ENCODE measurements around the gene HPCA. TPM values are rescaled to one million over a fixed set of nuclear protein-coding genes. Genes with fewer than 3 reads are reported as not detected.

The HPCA gene
- polyA plus RNA-seq, 6 donors from 2014 or later = not detected

DNA sequence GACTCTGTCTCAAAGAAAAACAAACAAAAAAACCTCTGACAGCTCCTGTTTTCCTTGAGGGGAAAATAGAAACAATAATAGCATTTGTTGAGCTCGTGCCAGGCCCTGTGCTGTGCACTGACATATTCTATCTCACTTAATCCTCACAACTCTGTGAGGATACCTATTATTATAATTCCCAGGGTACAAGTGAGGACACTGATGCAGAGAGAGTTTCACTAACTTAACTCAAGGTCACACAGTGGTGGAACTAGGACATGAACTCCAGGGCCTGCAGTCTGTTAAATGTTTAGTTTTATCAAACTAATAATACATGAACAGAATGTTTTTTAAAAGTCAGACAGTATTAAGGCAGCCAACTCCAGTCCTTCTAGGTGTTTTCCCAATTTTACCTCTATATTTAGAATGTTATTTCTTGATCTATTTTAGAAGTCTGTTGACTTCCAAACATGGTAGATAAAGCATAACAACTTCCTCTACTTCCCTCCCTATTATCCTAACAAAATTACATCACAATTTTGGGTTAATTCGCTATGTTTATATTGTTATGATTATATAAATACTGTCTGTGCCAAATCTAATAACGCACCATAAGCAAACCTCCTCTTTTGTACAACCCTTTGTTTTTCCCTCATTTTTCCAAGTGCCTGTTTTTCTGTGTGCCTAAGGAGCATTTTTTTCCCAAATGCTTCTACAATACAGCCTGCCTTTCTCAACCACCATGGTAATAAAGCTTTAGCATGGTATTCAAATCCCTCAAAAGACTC, 20.5 kb upstream of the HPCA start:
- ATAC-seq (ENCODE audit: low read depth in 2 of 2) = no peak
- Mint-ChIP-seq H3K27me3 (peaks cover 6 to 24% (median 21%) of the 10 kb centered on the region in 3 donors), H3K4me3 (no peak overlapping the region), H3K36me3 (peaks cover 19 to 26% of the 10 kb centered on the region in 2 donors), H3K4me1 (peaks cover 10 to 15% (median 12%) of the 10 kb centered on the region in 3 donors), H3K9me3 (no peaks in the 10 kb centered on the region), H3K27ac (no peak overlapping the region)
- no peak for DNase-seq

DNA sequence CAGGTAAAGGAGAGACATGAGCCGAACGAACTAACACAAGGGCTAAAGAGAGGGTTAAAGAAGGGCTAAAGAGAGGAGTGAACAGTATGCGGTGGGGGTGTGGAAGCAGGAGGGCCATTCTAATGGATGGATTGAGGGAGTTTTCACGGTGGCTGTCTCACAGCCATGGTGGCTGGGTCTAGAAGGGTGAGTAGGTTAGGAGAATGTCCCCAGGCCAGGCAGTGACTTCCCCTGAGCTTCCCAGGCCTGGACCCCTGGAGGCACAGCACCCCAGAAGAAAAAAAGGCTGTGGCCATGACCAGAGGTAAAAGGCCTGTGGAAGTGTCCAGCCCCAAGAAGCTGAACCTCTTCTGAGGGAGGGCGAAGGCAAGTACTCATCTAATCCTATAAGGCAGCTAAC, 19.1 kb upstream of the HPCA start:
- H3K4me3 Mint-ChIP-seq = no peak overlapping the region
- ATAC-seq (ENCODE audit: low read depth in 2 of 2) = no peak
- H3K27ac Mint-ChIP-seq = peak overlapping the region in 1 of 6 donors; percentile 51

DNA sequence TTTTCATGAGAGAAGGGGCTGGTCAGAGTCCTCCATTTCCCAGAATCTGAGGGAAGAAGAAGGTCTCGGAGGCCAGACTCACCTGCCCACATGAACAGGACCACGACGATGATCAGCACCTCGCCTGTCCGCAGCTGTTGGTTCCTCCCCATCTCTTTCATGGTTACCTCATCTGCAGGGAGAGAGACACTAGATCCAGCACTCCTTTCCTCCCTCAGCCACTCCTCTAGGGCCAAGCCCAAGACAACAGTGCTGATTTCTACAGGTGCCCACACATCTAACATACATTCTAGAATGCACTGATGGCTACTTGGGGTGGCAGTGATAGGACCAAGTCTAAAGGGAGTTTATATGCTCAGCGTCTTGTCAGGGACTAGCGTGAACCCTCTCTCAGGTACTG, 18.6 kb upstream of the HPCA start:
- Mint-ChIP-seq H3K36me3 (peaks cover 8 to 21% of the 10 kb centered on the region in 2 donors), H3K4me3 (no peak overlapping the region), H3K27me3 (peaks cover 13 to 39% (median 36%) of the 10 kb centered on the region in 3 donors), H3K9me3 (no peaks in the 10 kb centered on the region), H3K4me1 (peaks cover 27 to 29% (median 28%) of the 10 kb centered on the region in 3 donors), H3K27ac (no peak overlapping the region)
- no peak for DNase-seq
- ATAC-seq (ENCODE audit: low read depth in 2 of 2) = no peak

More for the DNA sequence above, 19.1 kb upstream of the HPCA start:
- Mint-ChIP-seq H3K27me3 (peaks cover 10 to 34% (median 32%) of the 10 kb centered on the region in 3 donors), H3K4me1 (peaks cover 22 to 26% (median 24%) of the 10 kb centered on the region in 3 donors), H3K9me3 (no peaks in the 10 kb centered on the region), H3K36me3 (peaks cover 13 to 26% of the 10 kb centered on the region in 2 donors)
- no peak for DNase-seq

DNA sequence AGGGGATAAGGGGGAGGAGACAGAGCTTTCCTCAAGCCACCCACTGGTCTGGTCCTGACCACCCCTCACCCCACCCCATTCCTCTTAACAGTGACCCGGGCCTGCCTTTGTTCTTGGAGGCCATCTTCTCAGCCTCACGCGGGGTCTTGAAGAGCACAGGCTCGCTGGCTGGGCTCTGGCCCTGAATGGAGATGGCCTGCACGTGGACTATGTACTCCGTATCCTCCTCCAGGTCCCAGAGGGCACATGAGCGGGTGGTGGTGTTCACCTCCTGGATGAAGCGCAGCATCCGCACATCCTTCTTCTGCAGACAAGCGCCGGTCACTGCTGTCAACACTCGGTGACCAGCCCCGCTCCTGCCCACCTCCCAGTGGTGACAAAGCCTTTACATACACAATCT, 18.2 kb upstream of the HPCA start:
- Mint-ChIP-seq H3K4me3 (no peak overlapping the region), H3K36me3 (peaks cover 8 to 18% of the 10 kb centered on the region in 2 donors), H3K9me3 (no peaks in the 10 kb centered on the region), H3K27ac (no peak overlapping the region), H3K27me3 (peaks cover 16 to 44% (median 39%) of the 10 kb centered on the region in 3 donors), H3K4me1 (peaks cover 30 to 31% (median 31%) of the 10 kb centered on the region in 3 donors)
- DNase-seq (no peak), ATAC-seq (ENCODE audit: low read depth in 2 of 2) (no peak)

DNA sequence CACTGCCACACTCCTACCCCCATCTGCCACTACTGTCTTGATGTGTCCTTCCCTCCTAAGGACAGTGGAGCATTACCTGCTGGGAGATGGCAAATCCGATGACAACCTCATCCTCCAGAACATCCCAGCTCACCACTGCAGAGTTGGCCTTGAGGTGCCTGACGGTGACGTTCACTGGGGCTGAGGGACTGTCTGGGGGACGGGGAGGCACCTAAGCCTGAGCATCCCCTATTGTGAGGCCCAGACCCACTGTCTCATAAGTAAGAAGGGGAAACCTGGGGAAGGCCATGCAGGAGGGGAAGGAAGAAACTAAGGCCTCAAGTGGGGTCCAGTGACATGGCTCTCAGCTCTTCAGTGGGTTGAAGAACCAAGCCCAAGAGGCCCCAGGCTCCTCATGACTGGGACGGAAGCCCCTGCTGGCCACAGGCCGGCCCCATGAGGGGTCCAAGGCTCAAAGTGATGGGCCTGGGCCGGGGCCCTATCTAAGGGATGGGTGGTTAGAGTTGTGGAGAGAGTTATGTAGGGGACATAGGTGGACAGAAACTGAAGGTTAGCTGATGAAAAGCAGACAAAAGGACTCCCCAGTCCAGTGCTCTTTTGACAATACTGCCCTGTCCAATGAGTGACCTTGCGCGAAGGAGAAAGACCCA, 17.4 kb upstream of the HPCA start:
- peaks cover 30 to 31% (median 31%) of the 10 kb centered on the region in 3 donors for H3K4me1 Mint-ChIP-seq
- peak overlapping the region; percentile 56 to 83 (median 78) for H3K4me3 Mint-ChIP-seq
- peaks cover 8 to 18% of the 10 kb centered on the region in 2 donors for H3K36me3 Mint-ChIP-seq
- peaks cover 16 to 44% (median 39%) of the 10 kb centered on the region in 3 donors for H3K27me3 Mint-ChIP-seq
- no peak for DNase-seq
- no peaks in the 10 kb centered on the region for H3K9me3 Mint-ChIP-seq
- peak overlapping the region in 1 of 6 donors; percentile 49 for H3K27ac Mint-ChIP-seq
- ATAC-seq (ENCODE audit: low read depth in 2 of 2) = no peak

DNA sequence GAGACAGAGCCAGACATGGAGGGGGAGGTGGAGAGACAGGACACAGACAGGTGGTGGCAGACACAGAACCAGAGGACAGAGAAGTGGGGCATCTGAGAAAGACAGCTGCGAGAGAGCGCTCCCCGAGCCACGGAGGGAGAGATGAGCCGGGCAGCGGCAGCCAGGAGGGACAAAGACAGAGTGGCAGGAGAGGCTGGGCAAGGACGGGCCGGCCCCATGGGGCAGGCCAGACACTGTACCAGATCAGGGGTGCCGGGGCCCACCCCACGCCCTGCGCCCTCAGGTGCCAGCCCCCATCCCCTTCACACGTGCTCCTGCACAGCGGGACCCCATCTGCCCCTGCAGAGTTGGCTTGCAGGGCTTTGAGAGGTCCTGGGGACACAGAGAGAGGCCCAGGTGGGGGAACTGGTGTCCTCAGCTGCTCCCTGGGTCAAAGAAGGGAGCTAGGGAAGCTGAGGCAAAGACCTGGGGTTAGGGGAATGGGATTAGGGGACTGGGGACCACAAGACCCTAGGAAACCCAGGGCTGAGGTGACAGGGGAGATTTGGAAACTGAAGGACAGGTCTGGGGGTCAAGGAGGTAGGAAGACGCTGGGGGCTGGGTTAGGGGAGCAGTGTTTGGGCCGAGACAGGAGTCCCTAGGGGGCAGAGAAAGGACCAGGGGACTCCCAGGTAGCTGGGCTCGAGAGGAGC, 16.2 kb upstream of the HPCA start:
- Mint-ChIP-seq H3K4me1 (peaks cover 31 to 33% (median 31%) of the 10 kb centered on the region in 3 donors), H3K27ac (peak overlapping the region in 2 of 6 donors; percentile 10 to 59), H3K36me3 (peaks cover 8 to 18% of the 10 kb centered on the region in 2 donors), H3K27me3 (peaks cover 22 to 52% (median 40%) of the 10 kb centered on the region in 3 donors), H3K4me3 (peak overlapping the region; percentile 65 to 92 (median 80)), H3K9me3 (no peaks in the 10 kb centered on the region)
- ATAC-seq (ENCODE audit: low read depth in 2 of 2) (no peak), DNase-seq (no peak)

DNA sequence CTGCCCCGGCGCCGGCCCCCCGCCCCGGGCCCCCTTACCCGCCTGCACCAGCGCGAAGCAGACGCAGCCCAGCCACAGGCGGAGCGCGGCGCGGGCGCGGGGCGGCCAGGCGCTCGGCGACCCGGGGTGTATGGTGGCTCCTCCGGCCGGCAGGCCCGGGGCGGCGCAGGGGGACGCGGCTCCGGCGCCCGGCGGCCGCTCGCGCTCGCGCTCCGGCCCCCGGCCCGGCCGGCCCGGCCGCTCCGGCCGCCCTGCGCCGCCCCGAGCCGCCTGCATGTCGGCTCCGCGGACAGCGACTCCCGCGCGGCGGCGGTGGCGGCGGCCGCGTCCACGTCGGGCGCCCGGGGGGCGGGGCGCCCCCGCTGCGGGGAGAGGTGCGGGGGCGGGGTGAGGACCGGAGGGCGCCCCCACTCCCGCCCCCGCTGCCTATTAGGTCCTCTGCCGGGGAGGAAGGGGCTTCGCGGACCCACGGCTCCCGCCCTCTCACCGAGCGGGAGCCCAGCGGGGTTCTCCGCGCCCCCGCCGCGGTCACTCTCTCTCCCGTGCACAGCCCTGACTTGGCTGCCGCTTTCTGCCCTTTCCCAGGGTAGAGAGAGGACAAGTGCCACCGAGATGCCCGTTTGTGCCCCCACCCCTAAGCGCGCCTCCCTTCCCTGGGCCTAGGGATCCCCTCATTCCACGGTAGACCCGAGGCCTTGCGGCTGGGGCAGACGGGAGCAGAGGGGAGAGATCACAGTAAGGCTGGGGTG, 15.5 kb upstream of the HPCA start, which contains the start of gene FNDC5:
Gene FNDC5 (minus strand): TSS at position 298 of the 749 bp plus-strand sequence.
- H3K4me1 Mint-ChIP-seq = peaks cover 37 to 39% (median 37%) of the 10 kb centered on the region in 3 donors
- no peaks in the 10 kb centered on the region for H3K9me3 Mint-ChIP-seq
- peak within 1 kb of the TSS in 3 of 6 donors; percentile 10 to 59 (median 30) for H3K27ac Mint-ChIP-seq
- DNase-seq = no peak
- peaks cover 27 to 59% (median 47%) of the 10 kb centered on the region in 3 donors for H3K27me3 Mint-ChIP-seq
- peak; percentile 22 to 32 for ATAC-seq (ENCODE audit: low read depth in 2 of 2)
- peaks cover 8 to 18% of the 10 kb centered on the region in 2 donors for H3K36me3 Mint-ChIP-seq
- peak within 1 kb of the TSS; percentile 65 to 92 (median 81) for H3K4me3 Mint-ChIP-seq

DNA sequence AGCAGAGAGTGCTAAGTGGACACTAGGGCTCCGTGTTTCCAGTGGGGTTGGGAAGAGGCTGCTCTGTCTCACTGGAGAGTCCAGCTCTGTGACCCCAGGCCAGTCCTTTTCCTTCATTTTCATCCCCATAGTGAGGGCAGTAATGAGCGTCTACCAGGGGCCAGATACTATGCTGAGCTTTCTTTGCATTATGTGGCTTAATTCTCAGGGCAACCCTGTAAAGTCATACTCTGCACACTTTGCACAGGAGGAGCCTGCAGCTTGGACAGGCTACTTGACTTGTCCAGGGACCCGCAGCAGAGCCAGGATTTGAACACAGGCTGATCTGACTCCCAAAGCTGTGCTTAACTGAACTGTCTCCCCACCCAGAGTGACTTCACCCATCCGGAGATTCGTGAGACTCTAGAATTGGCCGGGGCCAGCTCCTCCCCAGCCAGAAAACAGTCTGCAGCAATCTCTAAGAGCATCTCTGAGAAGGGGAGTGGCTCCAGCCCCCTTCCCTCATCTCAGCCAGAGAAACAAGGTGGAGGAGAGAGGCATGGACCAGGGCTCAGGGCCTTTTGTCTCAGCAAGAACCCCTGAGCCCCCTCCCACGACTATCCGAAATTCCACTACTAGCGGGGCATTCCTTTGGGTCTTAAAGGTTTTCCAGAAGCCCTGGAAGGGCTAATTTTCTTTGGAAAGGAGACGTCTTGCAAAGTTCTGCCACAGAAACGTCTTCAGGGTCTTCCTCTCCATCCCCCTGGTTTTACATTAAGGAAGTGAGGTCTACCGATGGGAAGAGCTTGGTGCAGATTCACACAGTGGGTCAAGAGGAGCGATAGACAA, 14.7 kb upstream of the HPCA start:
- Mint-ChIP-seq H3K36me3 (peaks cover 8 to 18% of the 10 kb centered on the region in 2 donors), H3K27ac (peak overlapping the region in 1 of 6 donors; percentile 30), H3K27me3 (peaks cover 27 to 63% (median 51%) of the 10 kb centered on the region in 3 donors), H3K4me3 (peak overlapping the region; percentile 48 to 87 (median 76)), H3K4me1 (peaks cover 40 to 45% (median 44%) of the 10 kb centered on the region in 3 donors), H3K9me3 (no peaks in the 10 kb centered on the region)
- ATAC-seq (ENCODE audit: low read depth in 2 of 2) (peak; percentile 18 to 24), DNase-seq (no peak)

DNA sequence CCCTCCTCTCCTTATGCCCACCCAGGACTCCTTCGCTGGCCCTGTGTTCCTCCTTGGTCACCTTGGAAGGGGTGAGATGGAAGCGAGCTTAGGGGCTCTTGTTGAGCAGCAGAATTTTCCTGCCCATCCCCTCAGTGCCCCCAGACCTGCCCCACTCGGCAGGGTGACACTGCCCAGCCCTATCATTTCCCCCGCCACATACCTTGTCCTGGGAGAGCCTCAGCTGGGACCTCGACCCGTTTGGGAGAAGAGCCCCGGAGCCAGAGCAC, 14.2 kb upstream of the HPCA start:
- peak overlapping the region in 7 of 8 donors; percentile 7 to 87 (median 74) for H3K4me3 Mint-ChIP-seq

DNA sequence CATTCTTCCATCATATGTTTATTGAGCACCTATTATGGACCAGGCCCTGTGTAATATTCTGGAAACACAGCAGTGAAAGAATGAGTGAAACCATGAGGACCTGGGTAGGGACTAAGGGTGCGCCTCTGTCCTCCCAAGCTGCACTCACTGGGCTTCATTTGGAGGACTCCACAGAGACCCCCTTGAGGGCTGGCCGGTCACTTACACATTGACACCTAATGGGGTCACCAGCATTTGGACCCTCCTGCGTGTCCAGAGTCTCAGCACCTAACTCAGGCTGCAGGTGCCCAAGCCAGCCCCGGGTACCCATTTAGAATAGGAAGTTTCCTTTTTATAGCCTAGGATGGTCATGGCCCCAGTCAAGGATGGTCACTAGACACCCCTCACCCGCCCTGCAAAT, 12.8 kb upstream of the HPCA start:
- peaks cover 33 to 68% (median 59%) of the 10 kb centered on the region in 3 donors for H3K27me3 Mint-ChIP-seq
- peaks cover 40 to 46% (median 44%) of the 10 kb centered on the region in 3 donors for H3K4me1 Mint-ChIP-seq
- DNase-seq = no peak
- H3K27ac Mint-ChIP-seq = no peak overlapping the region
- H3K9me3 Mint-ChIP-seq = no peaks in the 10 kb centered on the region
- ATAC-seq (ENCODE audit: low read depth in 2 of 2) = no peak
- H3K4me3 Mint-ChIP-seq = no peak overlapping the region
- peaks cover 4 to 14% of the 10 kb centered on the region in 2 donors for H3K36me3 Mint-ChIP-seq

More for the DNA sequence above, 14.2 kb upstream of the HPCA start:
- no peak for ATAC-seq (ENCODE audit: low read depth in 2 of 2)
- DNase-seq = no peak
- Mint-ChIP-seq H3K27me3 (peaks cover 27 to 63% (median 51%) of the 10 kb centered on the region in 3 donors), H3K36me3 (peaks cover 8 to 18% of the 10 kb centered on the region in 2 donors), H3K27ac (no peak overlapping the region), H3K9me3 (no peaks in the 10 kb centered on the region), H3K4me1 (peaks cover 40 to 46% (median 44%) of the 10 kb centered on the region in 3 donors)

DNA sequence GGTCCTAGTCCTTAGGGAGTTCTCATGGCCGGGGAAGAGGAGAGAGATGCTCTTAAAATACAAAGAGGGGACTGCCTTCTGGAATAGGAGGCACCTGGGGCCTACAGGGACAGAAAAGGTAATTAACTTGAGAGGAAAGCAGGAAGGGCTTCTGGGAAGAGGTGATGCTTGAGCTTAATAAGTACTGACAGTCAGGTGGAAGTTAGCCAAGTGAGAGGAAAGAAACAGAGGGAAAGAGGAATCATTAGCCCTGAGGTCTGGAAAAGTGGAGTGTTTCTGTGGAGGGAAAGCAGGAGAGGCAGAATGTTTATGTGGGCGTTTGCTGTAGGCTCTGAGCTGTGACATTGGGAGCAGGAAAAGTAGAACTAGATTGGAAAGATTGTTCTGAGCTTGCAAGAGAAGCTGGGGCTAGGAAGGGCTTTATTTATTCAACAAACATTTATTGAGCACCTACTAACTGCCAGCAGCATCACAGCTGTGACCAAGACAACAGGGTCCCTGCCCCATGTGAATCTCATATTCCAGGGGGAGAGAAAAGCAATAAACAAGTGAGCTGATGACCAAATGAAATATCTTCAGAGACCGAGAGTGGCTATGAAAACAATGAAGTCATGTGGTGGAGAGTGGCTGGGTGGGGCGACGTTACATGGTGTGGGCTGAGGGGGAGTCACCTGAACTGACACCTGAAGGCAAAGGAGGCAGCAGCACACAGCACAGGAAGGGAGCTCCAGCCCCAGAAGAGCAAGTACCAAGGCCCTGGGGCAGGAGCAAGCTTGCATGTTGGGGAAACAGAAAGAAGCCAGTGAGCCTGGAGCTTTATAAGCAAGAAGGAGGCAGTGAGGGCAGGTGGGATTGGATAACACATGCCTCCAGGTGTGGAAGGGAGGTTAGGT, 11.2 kb upstream of the HPCA start:
- ATAC-seq (ENCODE audit: low read depth in 2 of 2) (no peak), DNase-seq (no peak)
- H3K36me3 Mint-ChIP-seq = no peaks in the 10 kb centered on the region
- H3K27ac Mint-ChIP-seq = peak overlapping the region in 1 of 6 donors; percentile 49
- no peaks in the 10 kb centered on the region for H3K9me3 Mint-ChIP-seq
- H3K4me3 Mint-ChIP-seq = peak overlapping the region in 2 of 8 donors; percentile 11 to 80
- H3K4me1 Mint-ChIP-seq = peaks cover 30 to 39% (median 34%) of the 10 kb centered on the region in 3 donors
- H3K27me3 Mint-ChIP-seq = peaks cover 27 to 51% (median 42%) of the 10 kb centered on the region in 3 donors

Measured in naive B cell (primary cell).